NOMO-1 (cell line): ENCODE data around the gene RNF151.

Experiments used
- DNase-seq, 2 experiments: peaks; one replicate each; lab custom pipeline; 2025; ENCODE audit not compliant: unreplicated experiment in 2 of 2; lab: John Stamatoyannopoulos, UW

RNF151 gene

GRCh38 chr16:1991135-1991551 lies 24.5 kb downstream of the RNF151 start:
- DNase-seq, result no peak

- no peak for DNase-seq
Measured at GRCh38 chr16:1991588-1991947, 24.9 kb downstream of the RNF151 start.

- peak; percentile 73 to 88 for DNase-seq
Measured at GRCh38 chr16:1991948-1992703, 25.5 kb downstream of the RNF151 start.

- no peak for DNase-seq
Measured at GRCh38 chr16:1992704-1993317, 26.2 kb downstream of the RNF151 start.

GRCh38 chr16:1993731-1994131 lies 27.1 kb downstream of the RNF151 start:
- no peak for DNase-seq

- DNase-seq, result no peak
Measured at GRCh38 chr16:1997494-1998359, 31.1 kb downstream of the RNF151 start.

- DNase-seq, result no peak
Measured at GRCh38 chr16:1998360-1998835, 31.7 kb downstream of the RNF151 start.

GRCh38 chr16:1998852-1999801 lies 32.5 kb downstream of the RNF151 start:
- no peak for DNase-seq

GRCh38 chr16:1999866-2000514 lies 33.3 kb downstream of the RNF151 start:
- no peak for DNase-seq

GRCh38 chr16:2001035-2001434 lies 34.4 kb downstream of the RNF151 start:
- no peak for DNase-seq

- DNase-seq, result no peak
Measured at GRCh38 chr16:2001456-2002355, 35.0 kb downstream of the RNF151 start.

GRCh38 chr16:2002406-2003230 lies 36.0 kb downstream of the RNF151 start:
- no peak for DNase-seq

GRCh38 chr16:2003231-2003826 lies 36.7 kb downstream of the RNF151 start:
- no peak for DNase-seq

- peak; percentile 77 to 83 for DNase-seq
Measured at GRCh38 chr16:2003827-2004641, 37.4 kb downstream of the RNF151 start.

GRCh38 chr16:2004795-2005517 lies 38.3 kb downstream of the RNF151 start:
- no peak for DNase-seq

GRCh38 chr16:2005646-2006045 lies 39.0 kb downstream of the RNF151 start:
- DNase-seq, result no peak
